NOMO-1 treated with dmso at 0.1 percent for 144 hours (cell line): ENCODE data around the gene MAP3K5.
A peak's percentile ranks its signal among the peaks of the same experiment; 100 is the strongest.

Source experiments
- DNase-seq: peaks from one replicate; lab custom pipeline; 2025; ENCODE audit not compliant: unreplicated experiment; lab: John Stamatoyannopoulos, UW

MAP3K5 gene

GRCh38 chr6:136614350-136614749 is 177.9 kb downstream of the MAP3K5 start:
- DNase-seq: no peak

GRCh38 chr6:136613477-136613876 is 178.8 kb downstream of the MAP3K5 start:
- DNase-seq: no peak

GRCh38 chr6:136612666-136613389 is 179.4 kb downstream of the MAP3K5 start:
- no peak for DNase-seq

GRCh38 chr6:136611746-136612145 is 180.5 kb downstream of the MAP3K5 start:
- no peak for DNase-seq

GRCh38 chr6:136611133-136611532 is 181.1 kb downstream of the MAP3K5 start:
- DNase-seq: no peak

GRCh38 chr6:136609873-136610706 is 182.2 kb downstream of the MAP3K5 start:
- peak; percentile 82 for DNase-seq

GRCh38 chr6:136608991-136609390 is 183.3 kb downstream of the MAP3K5 start:
- DNase-seq: no peak

- DNase-seq: peak; percentile 17
These were observed 184.1 kb downstream of the MAP3K5 start for GRCh38 chr6:136607932-136608772.

GRCh38 chr6:136607204-136607931 is 184.9 kb downstream of the MAP3K5 start:
- DNase-seq: no peak

- no peak for DNase-seq
These were observed 187.3 kb downstream of the MAP3K5 start for GRCh38 chr6:136604928-136605510.

GRCh38 chr6:136604328-136604825 is 187.9 kb downstream of the MAP3K5 start:
- DNase-seq: no peak

- DNase-seq: no peak
These were observed 191.5 kb downstream of the MAP3K5 start for GRCh38 chr6:136600818-136601217.

GRCh38 chr6:136599329-136600011 is 192.8 kb downstream of the MAP3K5 start:
- no peak for DNase-seq

GRCh38 chr6:136598048-136598447 is 194.2 kb downstream of the MAP3K5 start:
- DNase-seq: no peak

- DNase-seq: no peak
These were observed 197.6 kb downstream of the MAP3K5 start for GRCh38 chr6:136594671-136595070.

- DNase-seq: peak; percentile 85
These were observed 198.4 kb downstream of the MAP3K5 start for GRCh38 chr6:136593748-136594490.

GRCh38 chr6:136592930-136593673 is 199.2 kb downstream of the MAP3K5 start:
- no peak for DNase-seq

GRCh38 chr6:136591617-136592016 is 200.7 kb downstream of the MAP3K5 start:
- no peak for DNase-seq
